Measurements from ENCODE around the gene REC114.

DNA sequence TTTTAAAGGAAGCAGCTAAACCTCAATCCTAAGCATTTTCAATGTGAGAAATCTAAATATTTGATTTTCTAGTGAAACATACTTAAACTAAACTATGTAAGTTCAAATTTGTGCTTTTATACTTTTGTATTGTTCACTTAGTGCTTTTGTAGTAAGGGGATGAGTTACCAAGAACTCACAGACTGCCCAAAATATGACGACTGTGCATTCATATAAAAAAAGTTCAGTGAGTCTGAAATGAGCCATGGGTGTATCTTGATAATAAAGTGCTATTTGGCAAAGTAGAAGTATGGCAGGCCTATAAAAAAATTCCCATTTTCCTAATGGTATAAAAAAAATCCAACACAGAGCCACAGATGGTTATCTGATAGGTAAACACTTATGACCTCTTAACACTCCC, 124.1 kb downstream of the REC114 start:
- no peak for TF ChIP-seq EZH2 (IDR thresholded peaks at IDR 0.05; ENCODE audit: borderline replicate concordance)
- no peak for TF ChIP-seq CTCF (IDR thresholded peaks at IDR 0.05; ENCODE audit: poor library complexity)
